NCI-H345 treated with DMSO at 0.1 percent for 48 hours (cell line): ENCODE data around the gene OR8B4.
"Not testable (repeated sequence)": the region's sequence is repeated elsewhere in the genome, so short reads cannot be mapped to it uniquely, and the experiment has no call there.

Source experiments
- DNase-seq: peaks from one replicate; lab custom pipeline; 2025; ENCODE audit not compliant: unreplicated experiment; lab: John Stamatoyannopoulos, UW

OR8B4 gene

GRCh38 chr11:124409906-124410305 is 14.8 kb downstream of the OR8B4 start:
- no peak for DNase-seq

GRCh38 chr11:124405581-124405980 is 19.1 kb downstream of the OR8B4 start:
- DNase-seq = no peak

- DNase-seq = not testable (repeated sequence)
Measured at GRCh38 chr11:124403186-124403585, 21.5 kb downstream of the OR8B4 start.

GRCh38 chr11:124402326-124402922 is 22.2 kb downstream of the OR8B4 start:
- DNase-seq = peak; percentile 8

- DNase-seq = no peak
Measured at GRCh38 chr11:124398924-124399323, 25.7 kb downstream of the OR8B4 start, which contains the start of gene OR8B3. Gene OR8B3, minus strand, starts transcription at chr11:124399024. Its CDS starts 1,673 bp downstream, at chr11:124397351.

GRCh38 chr11:124396847-124397246 is 27.8 kb downstream of the OR8B4 start:
- DNase-seq = not testable (repeated sequence)

- DNase-seq = no peak
Measured at GRCh38 chr11:124394408-124394807, 30.3 kb downstream of the OR8B4 start.

- no peak for DNase-seq
Measured at GRCh38 chr11:124384399-124384798, 40.3 kb downstream of the OR8B4 start, which contains the start of gene OR8B2. Gene OR8B2, minus strand, starts transcription at chr11:124384499. Its CDS starts 1,156 bp downstream, at chr11:124383343.

GRCh38 chr11:124382857-124383256 is 41.8 kb downstream of the OR8B4 start:
- not testable (repeated sequence) for DNase-seq

- no peak for DNase-seq
Measured at GRCh38 chr11:124380585-124380984, 44.1 kb downstream of the OR8B4 start.

GRCh38 chr11:124376280-124376679 is 48.4 kb downstream of the OR8B4 start:
- DNase-seq = no peak
